ENCODE measurements around the gene GCHFR.
A peak's percentile ranks its signal among the peaks of the same experiment; 100 is the strongest.

Gene GCHFR

GRCh38 chr15:40763801-40764628 is at the start of gene GCHFR:
Gene GCHFR (plus strand): TSS chr15:40764068. CDS start chr15:40764181, 113 bp downstream.
- CTCF ChIA-PET = interaction anchor here (1.0 to 3.7 kb wide), 2 partner anchors 18 to 130 kb away, joined by 4 to 18 read pairs; partner anchors contain the start of gene VPS18
- peak within 1 kb of the TSS; percentile 87 for H3K27ac ChIP-seq (ENCODE audit: extremely low read depth, low read depth, low read length)
- H3K9me3 ChIP-seq (ENCODE audit: control insufficient read depth, insufficient read depth, low read depth, low read length) = no peaks in the 10 kb centered on the region
- peaks cover 0 to 9% of the 10 kb centered on the region in 2 experiments; a peak in 1 of 3 replicates for H3K36me3 ChIP-seq (ENCODE audit: control insufficient read depth in 2 of 2, insufficient read depth in 1 of 2, low read length in 2 of 2)
- POLR2A ChIA-PET = interaction anchor here (0.6 to 1.7 kb wide), 4 partner anchors 43 to 165 kb away, joined by 3 to 8 read pairs (median 3); partner anchors contain the start of genes DLL4, DNAJC17, RAD51 and ZFYVE19
- H3K4me1 ChIP-seq (ENCODE audit: control insufficient read depth, insufficient read depth, low read length) = peaks cover 18% of the 10 kb centered on the region
- peak within 1 kb of the TSS; percentile 33 for H3K4me3 ChIP-seq (ENCODE audit: low read depth, low read length)
- TF ChIP-seq, protein P1, sequence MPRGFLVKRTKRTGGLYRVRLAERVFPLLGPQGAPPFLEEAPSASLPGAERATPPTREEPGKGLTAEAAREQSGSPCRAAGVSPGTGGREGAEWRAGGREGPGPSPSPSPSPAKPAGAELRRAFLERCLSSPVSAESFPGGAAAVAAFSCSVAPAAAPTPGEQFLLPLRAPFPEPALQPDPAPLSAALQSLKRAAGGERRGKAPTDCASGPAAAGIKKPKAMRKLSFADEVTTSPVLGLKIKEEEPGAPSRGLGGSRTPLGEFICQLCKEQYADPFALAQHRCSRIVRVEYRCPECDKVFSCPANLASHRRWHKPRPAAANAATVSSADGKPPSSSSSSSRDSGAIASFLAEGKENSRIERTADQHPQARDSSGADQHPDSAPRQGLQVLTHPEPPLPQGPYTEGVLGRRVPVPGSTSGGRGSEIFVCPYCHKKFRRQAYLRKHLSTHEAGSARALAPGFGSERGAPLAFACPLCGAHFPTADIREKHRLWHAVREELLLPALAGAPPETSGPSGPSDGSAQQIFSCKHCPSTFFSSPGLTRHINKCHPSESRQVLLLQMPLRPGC (tag by site-specific recombination; IDR thresholded peaks at IDR 0.05) = no peak
- TF ChIP-seq, protein P2, sequence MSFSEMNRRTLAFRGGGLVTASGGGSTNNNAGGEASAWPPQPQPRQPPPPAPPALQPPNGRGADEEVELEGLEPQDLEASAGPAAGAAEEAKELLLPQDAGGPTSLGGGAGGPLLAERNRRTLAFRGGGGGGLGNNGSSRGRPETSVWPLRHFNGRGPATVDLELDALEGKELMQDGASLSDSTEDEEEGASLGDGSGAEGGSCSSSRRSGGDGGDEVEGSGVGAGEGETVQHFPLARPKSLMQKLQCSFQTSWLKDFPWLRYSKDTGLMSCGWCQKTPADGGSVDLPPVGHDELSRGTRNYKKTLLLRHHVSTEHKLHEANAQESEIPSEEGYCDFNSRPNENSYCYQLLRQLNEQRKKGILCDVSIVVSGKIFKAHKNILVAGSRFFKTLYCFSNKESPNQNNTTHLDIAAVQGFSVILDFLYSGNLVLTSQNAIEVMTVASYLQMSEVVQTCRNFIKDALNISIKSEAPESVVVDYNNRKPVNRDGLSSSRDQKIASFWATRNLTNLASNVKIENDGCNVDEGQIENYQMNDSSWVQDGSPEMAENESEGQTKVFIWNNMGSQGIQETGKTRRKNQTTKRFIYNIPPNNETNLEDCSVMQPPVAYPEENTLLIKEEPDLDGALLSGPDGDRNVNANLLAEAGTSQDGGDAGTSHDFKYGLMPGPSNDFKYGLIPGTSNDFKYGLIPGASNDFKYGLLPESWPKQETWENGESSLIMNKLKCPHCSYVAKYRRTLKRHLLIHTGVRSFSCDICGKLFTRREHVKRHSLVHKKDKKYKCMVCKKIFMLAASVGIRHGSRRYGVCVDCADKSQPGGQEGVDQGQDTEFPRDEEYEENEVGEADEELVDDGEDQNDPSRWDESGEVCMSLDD (tag by site-specific recombination; IDR thresholded peaks at IDR 0.05) = 0 out of 2 replicates have a peak, but pooled peaks have one; percentile 18
- no peak for TF ChIP-seq ZNF521 (tag by site-specific recombination; IDR thresholded peaks at IDR 0.05)
- TF ChIP-seq ZNF707 (tag by site-specific recombination; IDR thresholded peaks at IDR 0.05) = no peak
- no peak for TF ChIP-seq ZNF514 (tag by site-specific recombination; IDR thresholded peaks at IDR 0.05)
- TF ChIP-seq ZSCAN16 (tag by site-specific recombination; IDR thresholded peaks at IDR 0.05) = no peak
- no peak for TF ChIP-seq ZSCAN23 (tag by site-specific recombination; IDR thresholded peaks at IDR 0.05)
- no peak for TF ChIP-seq ZNF530 (tag by site-specific recombination; IDR thresholded peaks at IDR 0.05; ENCODE audit: low read depth)
- no peak for TF ChIP-seq HOXC10 (CRISPR knock-in tag; IDR thresholded peaks at IDR 0.05)
- no peak for TF ChIP-seq ZNF426 (tag by site-specific recombination; IDR thresholded peaks at IDR 0.05)
- no peak for TF ChIP-seq ZNF324 (tag by site-specific recombination; IDR thresholded peaks at IDR 0.05)
- no peak for TF ChIP-seq ZNF544 (tag by site-specific recombination; IDR thresholded peaks at IDR 0.05)
- TF ChIP-seq ZNF48 (tag by site-specific recombination; IDR thresholded peaks at IDR 0.05) = no peak
- no peak for TF ChIP-seq ZNF548 (tag by site-specific recombination; IDR thresholded peaks at IDR 0.05)
- TF ChIP-seq ZNF292 (tag by site-specific recombination; IDR thresholded peaks at IDR 0.05; ENCODE audit: borderline replicate concordance, low read depth) = no peak
- no peak for TF ChIP-seq ZBTB1 (tag by site-specific recombination; IDR thresholded peaks at IDR 0.05)
- peak; percentile 49; the same call in 1 of the 2 replicates for TF ChIP-seq ZNF341 (tag by site-specific recombination; IDR thresholded peaks at IDR 0.05; ENCODE audit: low read depth)
- no peak for TF ChIP-seq ZNF221 (tag by site-specific recombination; IDR thresholded peaks at IDR 0.05; ENCODE audit: borderline replicate concordance)
- TF ChIP-seq ZNF792 (tag by site-specific recombination; IDR thresholded peaks at IDR 0.05) = no peak
- TF ChIP-seq BCL6B (tag by site-specific recombination; IDR thresholded peaks at IDR 0.05) = no peak
- no peak for TF ChIP-seq ZNF24 (tag by site-specific recombination; IDR thresholded peaks at IDR 0.05)
- no peak for TF ChIP-seq ZNF473 (tag by site-specific recombination; IDR thresholded peaks at IDR 0.05)
- TF ChIP-seq ZNF280D (tag by site-specific recombination; IDR thresholded peaks at IDR 0.05) = no peak
- no peak for TF ChIP-seq ZNF585B (tag by site-specific recombination; IDR thresholded peaks at IDR 0.05)
- peak; percentile 86 for TF ChIP-seq ZIC2 (tag by site-specific recombination; IDR thresholded peaks at IDR 0.05)
- no peak for TF ChIP-seq ZNF571 (tag by site-specific recombination; IDR thresholded peaks at IDR 0.05)
- peak; percentile 67 for TF ChIP-seq ZBTB17 (tag by site-specific recombination; IDR thresholded peaks at IDR 0.05)

All from HEK293 (cell line).